ENCODE results near the gene TACSTD2.
A peak's percentile ranks its signal among the peaks of the same experiment; 100 is the strongest.

- TF ChIP-seq CTCF (IDR thresholded peaks at IDR 0.05) (peak; percentile 95 to 99 (median 98)), POLR2A (IDR thresholded peaks at IDR 0.05) (peak; percentile 89), POLR2AphosphoS5 (IDR thresholded peaks at IDR 0.05) (peak; percentile 95)
Observed at GRCh38 chr1:58546520-58547308, 30.3 kb downstream of the TACSTD2 start, which contains the start of gene OMA1.
